HG02840 (cell line): ENCODE results near the gene DECR2.

Source experiments
- ATAC-seq: cut with Tn5 transposase; IDR thresholded peaks from one replicate; pipeline ENCODE4 v1.9.1; 2021; ENCODE audit warnings: mild to moderate bottlenecking, moderate library complexity, moderate number of reproducible peaks; ENCODE audit not compliant: unreplicated experiment, low FRiP score

Gene DECR2

DNA sequence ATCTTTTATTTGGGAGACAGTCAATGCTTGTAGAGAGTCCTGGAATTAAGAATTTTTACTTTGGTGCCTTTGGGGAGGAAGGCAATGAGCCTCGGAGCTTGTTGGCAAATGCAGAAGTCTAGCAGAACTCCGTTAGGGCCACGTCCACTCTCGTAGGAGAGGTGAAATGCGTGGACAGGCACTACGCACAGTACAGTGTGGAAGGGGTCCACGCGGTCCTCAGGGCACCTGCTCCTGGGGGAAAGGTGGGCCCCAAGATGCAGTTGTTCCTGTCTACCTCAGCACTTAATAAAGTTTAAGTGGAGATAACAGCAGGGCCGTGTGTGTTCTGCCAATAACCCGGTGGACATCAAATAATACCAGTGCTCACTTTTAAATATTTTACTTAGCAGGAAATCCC lies 25.6 kb downstream of the DECR2 start:
- ATAC-seq: no peak

DNA sequence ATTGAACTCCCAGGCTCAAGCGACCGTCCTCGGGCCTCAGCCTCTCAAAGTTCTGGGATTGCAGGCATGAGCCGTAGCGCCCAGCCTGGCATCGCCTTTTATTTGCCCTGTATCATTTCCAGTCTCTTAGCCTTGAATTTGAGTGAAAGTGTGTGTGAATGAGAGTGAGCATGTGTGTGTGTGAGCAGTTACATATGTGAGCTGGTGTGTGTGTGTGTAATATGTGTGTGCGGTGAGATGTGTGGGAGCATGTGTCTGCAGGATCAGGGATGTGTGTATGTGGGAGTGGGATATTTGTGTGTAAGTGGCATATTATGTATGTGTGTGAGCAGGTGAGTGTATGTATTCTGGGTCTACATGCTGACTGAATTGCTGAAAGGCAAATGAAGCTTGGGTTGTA lies 29.2 kb downstream of the DECR2 start:
- ATAC-seq: no peak

GRCh38 chr16:440627-441026 lies 38.9 kb downstream of the DECR2 start:
- ATAC-seq: no peak

DNA sequence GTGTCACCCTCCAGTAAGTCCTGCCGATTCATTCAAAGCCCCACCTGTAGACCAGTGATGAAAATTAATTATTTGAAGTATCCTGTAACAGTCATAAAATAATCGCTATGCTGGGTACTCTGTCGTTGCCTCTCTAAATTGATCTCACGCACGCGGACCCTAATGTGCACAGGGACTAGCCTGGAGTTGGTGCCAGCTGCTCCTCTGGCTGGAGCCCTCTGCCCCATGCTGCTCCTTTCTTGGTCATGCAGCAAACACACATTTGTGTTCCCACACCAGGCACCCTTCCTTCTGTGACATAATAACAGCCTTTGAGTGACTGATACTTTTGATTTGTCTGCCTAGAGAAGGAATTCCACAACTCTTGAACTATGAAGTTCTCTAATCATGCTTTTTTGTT lies 39.8 kb downstream of the DECR2 start:
- ATAC-seq: no peak

DNA sequence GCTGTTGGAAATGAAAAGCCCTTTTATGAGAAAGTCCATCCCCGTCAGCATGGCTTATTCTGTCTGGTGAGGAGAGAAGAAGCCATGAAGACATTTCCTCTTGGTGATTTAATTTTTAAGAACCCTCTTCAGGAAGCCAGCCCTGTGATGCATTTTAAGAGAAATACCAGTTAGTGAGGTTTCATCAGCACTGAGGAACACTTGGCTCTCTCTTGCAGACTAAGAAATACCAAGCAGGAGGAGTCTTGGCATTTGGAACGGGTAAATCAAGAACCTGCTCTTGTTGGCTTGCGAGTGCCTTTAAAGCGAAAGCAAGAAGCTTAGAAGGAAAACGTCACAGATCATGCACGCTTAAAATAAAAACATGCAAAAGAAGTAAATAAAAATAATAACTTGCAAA lies 41.3 kb downstream of the DECR2 start:
- ATAC-seq: no peak

DNA sequence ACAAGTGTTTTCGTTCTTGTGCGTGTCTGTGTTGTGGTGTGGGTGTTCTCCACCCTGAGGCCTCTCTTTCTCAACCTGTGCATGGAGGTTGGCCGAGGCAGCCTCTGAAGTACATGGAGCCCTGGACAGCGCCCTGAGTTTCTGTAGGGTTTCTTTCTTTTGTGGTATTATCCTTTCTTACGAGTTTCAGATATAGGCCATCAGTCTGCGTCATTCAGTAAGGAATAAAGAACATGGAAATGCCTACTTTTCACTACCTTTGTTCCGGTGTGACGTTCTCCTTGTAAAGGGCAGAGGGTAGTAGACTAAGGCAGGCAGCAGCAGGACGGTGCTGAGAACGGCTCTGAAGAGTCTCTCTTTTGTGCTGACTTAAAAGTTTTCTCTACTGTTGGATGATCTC lies 42.3 kb downstream of the DECR2 start:
- ATAC-seq: no peak

DNA sequence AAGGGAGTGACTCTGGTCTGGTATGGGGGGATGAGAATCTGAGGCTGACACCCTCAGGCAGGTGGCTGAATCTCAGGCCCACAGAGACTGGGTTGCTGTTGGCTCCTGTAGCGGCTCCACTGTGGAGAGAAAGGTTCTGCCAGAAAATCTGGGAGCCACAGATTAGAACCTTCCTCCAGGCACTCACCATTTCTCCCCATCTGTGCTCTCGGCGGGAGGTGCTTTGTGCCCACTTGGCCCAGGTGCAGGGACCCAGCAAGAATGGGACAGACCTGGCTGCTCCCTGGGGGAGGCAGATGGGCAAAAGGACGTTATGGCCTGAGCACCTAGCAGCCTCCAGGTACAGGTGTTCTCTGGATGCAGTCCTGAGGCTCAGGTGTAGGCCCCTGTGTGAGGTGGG lies 43.9 kb downstream of the DECR2 start:
- ATAC-seq: no peak

GRCh38 chr16:450385-450784 lies 48.7 kb downstream of the DECR2 start:
- no peak for ATAC-seq

DNA sequence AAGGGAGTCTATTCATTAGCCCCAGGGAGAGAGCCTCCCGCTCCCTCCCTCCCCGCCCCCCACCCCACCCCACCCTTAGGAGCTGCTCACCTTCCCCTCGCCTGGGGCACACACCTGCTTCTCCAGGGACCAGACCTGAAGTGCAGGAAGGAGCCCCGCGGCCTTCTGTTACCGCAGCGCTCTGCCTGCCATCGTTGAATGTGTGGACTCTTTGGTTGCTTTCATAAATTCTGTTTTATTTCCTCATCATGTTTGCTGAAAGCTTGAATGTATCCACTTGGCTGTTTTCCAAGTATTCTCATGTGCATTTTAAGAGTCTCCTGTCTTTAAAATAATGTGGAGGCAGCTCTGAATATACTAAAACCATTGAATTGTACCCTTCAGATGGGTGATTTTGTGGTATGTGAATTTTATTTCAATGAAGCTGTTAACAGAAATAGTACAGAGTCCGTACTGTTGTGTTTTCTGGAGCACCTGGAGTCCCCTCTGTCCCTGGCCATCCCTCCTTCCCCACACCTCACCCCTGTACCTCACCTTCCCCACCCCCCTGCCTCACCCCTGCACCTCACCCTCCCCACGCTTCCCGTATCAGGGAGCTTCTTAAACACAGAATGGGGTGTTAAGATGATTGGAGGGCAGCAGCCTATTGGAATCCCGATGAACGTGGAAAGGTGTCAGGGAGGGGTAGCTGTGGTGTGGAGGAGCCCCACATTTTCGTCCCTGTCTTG lies 49.3 kb downstream of the DECR2 start:
- no peak for ATAC-seq

- ATAC-seq: no peak
Observed at GRCh38 chr16:454397-454940, 52.8 kb downstream of the DECR2 start.

GRCh38 chr16:455453-455852 lies 53.8 kb downstream of the DECR2 start:
- no peak for ATAC-seq

GRCh38 chr16:456891-457483 lies 55.3 kb downstream of the DECR2 start:
- ATAC-seq: no peak

DNA sequence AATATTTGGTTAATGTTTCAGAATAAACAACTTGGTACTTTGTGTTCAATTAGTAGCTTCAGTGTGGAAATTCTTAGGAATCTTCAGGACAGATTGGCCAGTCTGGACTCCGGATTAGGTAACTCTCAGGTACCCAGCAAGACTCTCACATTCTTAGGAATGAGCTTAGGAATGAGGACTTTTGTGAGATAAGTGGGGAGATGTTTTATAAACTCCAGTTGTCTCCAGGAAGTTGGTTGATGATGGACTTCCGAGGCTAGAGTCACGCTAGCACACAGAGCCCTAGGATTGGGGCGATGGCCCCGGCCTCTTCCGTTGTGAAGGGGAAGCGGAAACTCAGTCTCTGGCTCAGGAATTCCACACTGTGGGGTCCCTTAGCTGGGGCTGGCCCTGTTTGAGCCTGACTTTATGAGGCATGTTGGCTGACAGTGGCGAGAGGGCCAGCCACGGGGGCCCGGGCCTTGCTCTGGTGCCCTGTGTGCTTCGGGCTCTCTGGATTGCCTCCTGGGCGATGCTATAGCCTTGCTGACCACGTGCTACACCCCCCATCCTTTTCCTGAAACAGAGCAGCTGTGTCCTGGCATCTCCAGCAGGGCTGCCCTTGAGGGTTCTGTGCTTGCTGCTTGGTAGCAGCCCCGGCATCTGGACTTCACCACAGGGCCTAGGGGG lies 56.2 kb downstream of the DECR2 start:
- no peak for ATAC-seq

DNA sequence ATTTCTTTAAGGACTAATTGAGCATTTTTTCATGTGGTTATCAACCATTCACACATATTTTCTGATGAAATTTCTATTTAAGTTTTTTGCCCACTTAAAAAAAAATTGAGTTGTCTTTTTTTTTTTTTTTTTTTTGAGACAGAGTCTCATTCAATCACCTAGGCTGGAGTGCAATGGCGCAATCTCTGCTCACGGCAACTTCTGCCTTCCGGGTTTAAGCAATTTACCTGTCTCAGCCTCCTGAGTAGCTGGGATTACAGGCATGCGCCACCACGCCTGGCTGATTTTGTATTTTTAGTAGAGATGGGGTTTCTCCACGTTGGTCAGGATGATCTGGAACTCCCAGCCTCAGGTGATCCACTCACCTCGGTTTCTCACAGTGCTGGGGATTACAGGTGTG lies 58.1 kb downstream of the DECR2 start:
- no peak for ATAC-seq

GRCh38 chr16:460787-461186 lies 59.1 kb downstream of the DECR2 start:
- no peak for ATAC-seq
